Ascending aorta (tissue), 2 donors: ENCODE measurements around the gene SGF29. TPM values are rescaled to one million over a fixed set of nuclear protein-coding genes. Genes with fewer than 3 reads are reported as not detected.

Source experiments
- DNase-seq, 2 donors: peaks; one replicate each; pipeline ENCODE4 v3.0.0-alpha.2; 2019; ENCODE audit warnings: low spot score in 2 of 2
- H3K27ac ChIP-seq, 2 donors: fragments of 200-600 bp; sonication (generic); one replicate each; pipeline ENCODE4 v1.5.1; 2016 to 2017; ENCODE audit warnings: mild to moderate bottlenecking in 1 of 2
- H3K27me3 ChIP-seq: fragments of 200-600 bp; sonication (generic); one replicate; pipeline ENCODE4 v1.5.1; 2017
- H3K36me3 ChIP-seq, 2 donors: fragments of 200-600 bp; sonication (generic); one replicate each; pipeline ENCODE4 v1.5.1; 2016
- H3K4me1 ChIP-seq, 2 donors: fragments of 200-600 bp; sonication (generic); one replicate each; pipeline ENCODE4 v1.5.1; 2016 to 2017; ENCODE audit warnings: mild to moderate bottlenecking in 1 of 2
- H3K4me3 ChIP-seq, 2 donors: fragments of 200-600 bp; sonication (generic); one replicate each; pipeline ENCODE4 v1.5.1; 2016 to 2017; ENCODE audit warnings: mild to moderate bottlenecking in 1 of 2
- H3K9me3 ChIP-seq, 2 donors: fragments of 200-600 bp; sonication (generic); one replicate each; pipeline ENCODE4 v1.5.1; 2016
- CTCF ChIP-seq, 3 experiments: fragments of 200-600 bp in 2 of 3; fragments of 450-650 bp in 1 of 3; sonication (generic) in 2 of 3; IDR thresholded peaks; one replicate each; pipeline ENCODE4 v1.5.1; 2016 to 2019; ENCODE audit warnings: antibody characterized with exemption in 3 of 3, mild to moderate bottlenecking in 1 of 3, moderate library complexity in 1 of 3
- intact Hi-C: fragments of 100-400 bp; cut with DNase I; formaldehyde crosslinking; loops from one replicate; pipeline ENCODE4 v1.15.1; 2023
- total RNA-seq: library from RNA; depleted of rRNA; stranded (reverse); fragments of >200 nt; gene quantifications from one replicate; pipeline ENCODE4 v1.1.0, GENCODE V29; 2016

Gene SGF29
- total RNA-seq, 1 donor from 2014 or later = 14.0 TPM

- intact Hi-C loops = no loop called here
Observed at GRCh38 chr16:28529124-28529523, 24.6 kb upstream of the SGF29 start.

GRCh38 chr16:28531777-28532744 lies 21.7 kb upstream of the SGF29 start:
- intact Hi-C loops = loop anchor here (10.0 kb wide), 1 partner anchor 317 kb away; the partner anchor contains the start of gene XPO6
- Histone ChIP-seq H3K27me3 (no peaks in the 10 kb centered on the region), H3K36me3 (peaks cover 3 to 25% of the 10 kb centered on the region in 2 donors), H3K9me3 (peaks cover 0 to 19% of the 10 kb centered on the region in 2 donors), H3K4me1 (peaks cover 0 to 6% of the 10 kb centered on the region in 2 donors), H3K27ac (peak overlapping the region; percentile 4 to 62), H3K4me3 (no peak overlapping the region)
- TF ChIP-seq CTCF (IDR thresholded peaks at IDR 0.05) = no peak
- DNase-seq = peak in 1 of 2 donors; percentile 86

More at GRCh38 chr16:28529124-28529523, 24.6 kb upstream of the SGF29 start:
- H3K4me1 ChIP-seq = no peaks in the 10 kb centered on the region
- no peak for DNase-seq
- H3K36me3 ChIP-seq = peaks cover 0 to 7% of the 10 kb centered on the region in 2 donors
- H3K9me3 ChIP-seq = no peaks in the 10 kb centered on the region
- H3K27ac ChIP-seq = no peak overlapping the region
- no peak overlapping the region for H3K4me3 ChIP-seq
- no peaks in the 10 kb centered on the region for H3K27me3 ChIP-seq
- no peak for TF ChIP-seq CTCF (IDR thresholded peaks at IDR 0.05)

- no peak for TF ChIP-seq CTCF (IDR thresholded peaks at IDR 0.05)
- Histone ChIP-seq H3K4me3 (no peak overlapping the region), H3K27ac (peak overlapping the region; percentile 4 to 62), H3K27me3 (no peaks in the 10 kb centered on the region), H3K9me3 (peaks cover 0 to 19% of the 10 kb centered on the region in 2 donors), H3K4me1 (peaks cover 9 to 11% of the 10 kb centered on the region in 2 donors), H3K36me3 (peaks cover 3 to 31% of the 10 kb centered on the region in 2 donors)
- no peak for DNase-seq
- intact Hi-C loops = loop anchor here (10.0 kb wide), 1 partner anchor 318 kb away; the partner anchor contains the start of gene XPO6
Observed at GRCh38 chr16:28532940-28533647, 20.6 kb upstream of the SGF29 start.

- intact Hi-C loops = loop anchor here (10.0 kb wide), 1 partner anchor 320 kb away; the partner anchor contains the start of gene XPO6
- DNase-seq = peak; percentile 37 to 84
- Histone ChIP-seq H3K4me1 (peaks cover 9 to 20% of the 10 kb centered on the region in 2 donors), H3K36me3 (peaks cover 3 to 31% of the 10 kb centered on the region in 2 donors), H3K27me3 (no peaks in the 10 kb centered on the region), H3K27ac (peak overlapping the region in 1 of 2 donors; percentile 62), H3K9me3 (peaks cover 0 to 19% of the 10 kb centered on the region in 2 donors), H3K4me3 (no peak overlapping the region)
- no peak for TF ChIP-seq CTCF (IDR thresholded peaks at IDR 0.05)
Observed at GRCh38 chr16:28534542-28535373, 19.0 kb upstream of the SGF29 start.

GRCh38 chr16:28537076-28537475 lies 16.6 kb upstream of the SGF29 start:
- intact Hi-C loops = loop anchor here (10.0 kb wide), 1 partner anchor 322 kb away; the partner anchor contains the start of gene XPO6
- no peaks in the 10 kb centered on the region for H3K27me3 ChIP-seq
- H3K27ac ChIP-seq = peak overlapping the region in 1 of 2 donors; percentile 80
- peak overlapping the region; percentile 60 to 74 for H3K4me3 ChIP-seq
- H3K36me3 ChIP-seq = peaks cover 3 to 31% of the 10 kb centered on the region in 2 donors
- H3K9me3 ChIP-seq = peaks cover 0 to 19% of the 10 kb centered on the region in 2 donors
- no peak for DNase-seq
- no peak for TF ChIP-seq CTCF (IDR thresholded peaks at IDR 0.05)
- H3K4me1 ChIP-seq = peaks cover 9 to 20% of the 10 kb centered on the region in 2 donors
